Measurements from ENCODE around the gene ZNF304.

DNA sequence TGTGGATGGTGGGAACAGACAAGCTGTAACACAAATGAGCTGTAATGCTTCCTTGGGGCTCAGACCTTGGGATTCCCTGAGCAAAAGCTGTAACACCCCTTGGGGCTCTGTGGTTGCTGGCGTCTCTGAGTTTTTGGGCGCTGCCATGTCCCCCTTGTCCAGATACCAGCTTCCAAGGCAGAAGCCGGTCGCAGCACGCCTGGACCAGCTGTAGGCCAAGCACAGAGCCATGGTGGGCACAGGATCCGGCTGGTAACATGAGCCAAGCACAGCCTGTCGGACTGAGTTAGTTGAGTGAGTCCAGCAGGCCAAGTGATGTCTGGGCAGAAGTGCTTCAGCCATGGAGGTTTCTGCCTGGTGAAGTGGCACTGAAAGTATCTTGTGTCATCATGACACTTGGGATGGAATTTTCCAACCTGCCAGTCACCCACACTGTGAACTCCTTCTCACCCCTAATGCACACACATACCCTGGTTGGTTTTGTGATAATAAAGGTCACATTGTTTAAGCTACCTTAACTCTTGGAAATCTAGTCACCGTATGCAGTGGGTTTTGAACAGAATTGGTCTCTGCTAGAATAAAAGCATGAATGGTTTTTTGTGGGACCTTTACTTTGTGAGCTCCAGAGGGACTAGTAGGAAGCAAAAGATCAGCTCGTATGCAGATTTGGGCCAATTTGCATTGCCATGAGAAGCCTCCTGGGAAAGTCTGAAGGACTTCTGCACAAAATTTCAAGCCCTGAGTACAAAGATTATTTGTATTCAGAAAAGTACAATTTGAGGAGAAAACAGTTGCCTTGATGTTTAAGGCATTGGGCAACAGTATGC, 52.9 kb downstream of the ZNF304 start:
- TF ChIP-seq CTCF (IDR thresholded peaks at IDR 0.05), result no peak
- TF ChIP-seq POLR2A (IDR thresholded peaks at IDR 0.05), result no peak
- TF ChIP-seq POLR2AphosphoS5 (IDR thresholded peaks at IDR 0.05), result no peak

Data from transverse colon (tissue), 4 donors.